ENCODE data around the gene PSD2. TPM values are rescaled to one million over a fixed set of nuclear protein-coding genes. Genes with fewer than 3 reads are reported as not detected.

Gene PSD2
- total RNA-seq, 1 donor from 2014 or later: not detected

DNA sequence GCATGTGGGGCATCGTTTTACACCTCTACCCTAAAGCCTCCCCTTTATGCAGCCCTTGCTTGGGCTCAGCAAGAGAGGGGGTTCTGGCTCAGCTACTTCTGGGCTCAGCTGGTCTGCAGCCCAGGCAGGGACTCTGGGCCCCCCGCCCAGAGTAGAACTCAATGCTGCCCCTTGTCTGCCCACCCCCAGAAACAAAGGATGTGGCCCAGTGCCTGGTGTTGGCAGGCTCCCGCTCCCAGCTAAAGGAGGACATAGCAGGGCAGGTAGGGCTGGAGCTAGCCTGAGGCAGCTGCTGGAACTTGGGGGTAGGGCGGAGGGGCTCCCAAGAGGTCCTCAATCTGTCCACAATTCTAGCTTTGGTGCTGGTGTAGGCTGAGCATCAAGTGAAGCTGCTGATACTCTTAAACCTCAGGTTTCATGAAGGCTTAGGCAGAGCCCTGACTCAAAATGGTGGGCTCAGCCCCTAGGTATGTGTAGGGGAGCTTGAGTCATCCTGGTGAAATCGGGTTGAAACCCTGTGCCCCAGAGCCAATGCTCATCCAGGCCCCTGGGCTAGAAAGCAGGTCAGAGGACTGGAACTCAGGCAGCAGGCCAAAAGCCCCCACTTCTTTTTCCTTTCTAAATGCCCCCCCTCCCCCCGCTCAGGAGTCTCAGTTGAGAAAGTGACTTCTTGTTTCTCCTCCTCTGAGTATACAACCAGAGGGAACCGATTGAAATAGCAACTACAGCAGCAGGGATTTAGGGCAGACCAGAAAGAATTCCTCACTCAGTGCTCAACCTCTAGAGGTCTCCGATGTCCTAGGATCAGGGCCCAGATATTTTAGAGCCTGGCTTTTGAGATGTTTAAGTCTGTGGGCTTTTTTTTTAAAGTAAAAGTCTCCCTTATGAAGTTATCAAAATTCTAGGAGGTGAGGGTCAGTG, 11.4 kb downstream of the PSD2 start:
- intact Hi-C loops (cut with DNase I): no loop called here
- ATAC-seq: no peak
- no peak for DNase-seq (ENCODE audit: missing footprints)

DNA sequence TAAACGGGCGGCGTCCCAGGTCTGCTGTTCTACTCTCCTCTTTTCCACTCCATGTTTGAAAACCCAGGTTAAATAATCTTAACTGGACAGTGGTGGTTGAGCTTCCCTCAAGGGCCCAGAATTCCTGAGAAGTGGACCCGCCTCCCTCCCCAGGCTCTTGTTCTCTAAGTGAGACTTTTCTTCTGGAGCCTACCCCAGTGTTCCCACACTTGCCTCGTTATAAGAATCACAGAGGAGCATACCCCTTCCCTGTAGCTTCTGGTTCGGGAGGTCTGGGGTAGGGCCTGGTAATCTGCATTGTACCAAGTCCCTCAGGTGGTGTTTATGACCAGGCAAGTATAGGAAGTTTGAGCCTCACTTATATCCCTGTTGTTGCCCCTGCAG, 12.0 kb downstream of the PSD2 start:
- ATAC-seq (no peak), DNase-seq (ENCODE audit: missing footprints) (no peak)
- intact Hi-C loops (cut with DNase I): no loop called here

DNA sequence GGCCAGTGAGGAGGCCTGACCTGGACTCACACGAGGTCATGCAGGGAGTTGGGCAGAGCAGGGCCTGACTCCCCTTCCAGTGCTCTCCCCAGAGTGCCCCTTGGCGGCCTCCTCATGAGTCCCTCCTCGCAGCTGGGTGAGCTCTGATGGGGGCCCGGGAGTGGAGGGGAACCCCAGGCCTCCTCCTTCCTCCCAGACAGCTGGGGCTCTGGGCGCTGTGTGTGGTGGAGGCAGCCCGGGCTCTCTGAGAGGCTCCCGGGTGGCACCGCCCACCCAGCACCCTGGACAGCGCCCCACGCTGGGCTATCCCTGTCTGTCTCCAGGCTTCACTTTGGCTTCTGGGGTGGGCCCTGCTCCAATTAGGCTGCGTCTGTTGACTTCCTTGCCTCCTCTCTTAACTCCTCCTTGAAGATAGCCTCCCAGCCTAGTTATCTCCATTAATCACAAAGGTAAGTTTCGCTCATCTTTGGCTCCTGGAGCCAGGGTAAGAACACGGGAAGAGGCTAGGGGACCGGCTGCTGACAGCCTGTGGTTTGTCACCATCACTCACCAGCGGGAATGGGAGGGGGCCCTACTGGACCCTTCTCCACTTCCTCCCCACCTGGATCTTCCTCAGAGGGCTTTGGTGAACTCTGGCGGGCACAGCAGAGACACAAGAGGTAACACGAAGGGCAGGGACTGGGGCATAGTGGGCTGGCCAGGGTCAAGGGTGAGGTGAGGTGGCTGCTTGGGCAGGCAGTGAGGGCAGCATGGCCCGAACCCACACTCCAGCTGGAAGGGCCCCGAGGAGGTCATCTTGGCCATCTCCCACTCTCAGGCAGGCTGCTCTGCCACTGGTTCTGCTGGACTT, 13.1 kb downstream of the PSD2 start:
- DNase-seq (ENCODE audit: missing footprints) (no peak), ATAC-seq (no peak)
- intact Hi-C loops (cut with DNase I): no loop called here

DNA sequence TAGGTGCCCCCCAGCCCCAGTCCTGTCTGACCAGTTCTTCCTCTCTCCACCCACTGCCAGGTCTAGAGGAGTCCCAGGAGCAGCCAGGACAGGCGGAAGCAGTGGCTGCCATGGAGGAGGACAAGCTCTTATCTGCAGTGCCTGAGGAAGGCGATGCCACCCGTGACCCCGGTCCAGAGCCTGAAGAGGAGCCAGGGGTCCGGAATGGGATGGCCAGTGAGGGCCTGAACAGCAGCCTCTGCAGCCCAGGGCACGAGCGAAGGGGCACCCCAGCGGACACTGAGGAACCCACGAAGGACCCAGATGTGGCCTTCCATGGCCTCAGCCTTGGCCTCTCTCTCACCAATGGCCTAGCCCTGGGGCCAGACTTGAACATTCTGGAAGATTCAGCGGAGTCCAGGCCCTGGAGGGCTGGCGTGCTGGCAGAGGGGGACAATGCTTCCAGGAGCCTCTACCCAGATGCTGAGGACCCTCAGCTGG, 13.8 kb downstream of the PSD2 start:
- DNase-seq (ENCODE audit: missing footprints): no peak
- no peak for ATAC-seq
- intact Hi-C loops (cut with DNase I): no loop called here

DNA sequence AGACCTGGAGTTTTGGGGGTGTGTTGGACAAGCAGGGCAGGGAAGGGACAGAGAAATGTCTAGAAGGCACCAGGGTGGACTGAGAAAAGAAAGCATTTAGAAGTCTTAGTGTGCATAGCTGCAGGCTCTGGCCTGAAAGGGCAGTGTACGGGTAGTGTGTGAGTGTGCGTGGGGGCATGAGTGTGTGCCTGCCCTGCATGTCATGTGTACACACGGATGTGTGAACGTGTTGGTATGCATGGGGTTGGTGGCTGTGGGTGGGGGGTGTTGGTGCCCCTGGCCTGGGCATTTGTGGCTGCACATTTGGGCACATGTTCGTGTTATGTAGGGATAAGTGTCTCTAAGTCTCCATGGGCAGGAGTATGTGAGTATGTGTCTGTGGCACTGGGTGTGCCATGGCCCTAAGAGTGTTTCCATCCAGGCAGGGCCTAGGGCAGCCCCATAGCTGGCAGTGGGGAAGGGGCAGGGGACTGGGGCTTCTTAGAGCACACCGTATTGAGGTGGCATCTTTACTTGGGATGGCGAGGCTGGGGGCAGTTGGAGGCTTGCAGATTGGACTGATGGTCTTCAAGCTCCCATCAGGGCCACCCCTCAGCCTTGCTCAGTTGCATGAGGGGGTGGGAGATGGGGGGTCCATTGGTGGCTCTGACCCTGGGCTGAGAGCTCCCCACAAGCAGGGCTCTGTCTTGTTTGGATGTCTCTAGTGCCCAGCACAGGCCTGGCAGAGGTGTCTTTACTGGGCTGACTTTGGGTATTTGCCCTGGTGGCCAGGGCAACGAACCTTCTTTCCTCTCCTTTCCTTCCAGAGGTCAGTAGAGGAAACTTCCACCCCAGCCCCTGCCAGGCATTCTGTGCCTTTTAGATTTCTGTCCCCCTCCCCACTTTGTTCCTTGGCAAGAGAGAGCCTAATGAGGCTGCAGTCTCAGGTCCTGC, 15.0 kb downstream of the PSD2 start:
- intact Hi-C loops (cut with DNase I): no loop called here
- no peak for ATAC-seq
- no peak for DNase-seq (ENCODE audit: missing footprints)

- no peak for ATAC-seq
Observed at GRCh38 chr5:139811274-139811607, 15.6 kb downstream of the PSD2 start.

DNA sequence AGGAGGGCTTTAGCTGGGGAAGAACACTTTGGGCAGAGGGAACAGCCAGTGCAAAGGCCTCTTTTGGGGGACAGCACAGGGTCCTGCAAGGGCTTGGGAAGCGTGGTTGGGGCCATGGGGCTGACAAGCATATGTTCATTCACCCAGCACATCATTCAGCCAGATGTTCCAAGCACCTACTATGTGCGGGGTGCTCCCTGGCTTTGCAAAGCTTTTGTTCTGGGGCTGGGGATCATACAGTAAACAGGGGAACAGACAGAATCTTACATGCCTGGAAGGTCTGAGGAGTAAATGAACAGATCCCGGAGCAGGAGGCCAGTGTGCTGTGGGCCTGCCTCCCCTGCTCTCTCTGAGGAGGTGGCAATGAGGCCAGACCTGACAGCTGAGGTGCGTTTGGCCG, 16.7 kb downstream of the PSD2 start:
- no peak for DNase-seq (ENCODE audit: missing footprints)
- intact Hi-C loops (cut with DNase I): no loop called here
- no peak for ATAC-seq

More at GRCh38 chr5:139811274-139811607, 15.6 kb downstream of the PSD2 start:
- intact Hi-C loops (cut with DNase I): no loop called here
- DNase-seq (ENCODE audit: missing footprints): no peak

GRCh38 chr5:139812836-139813805, 17.5 kb downstream of the PSD2 start:
- DNase-seq (ENCODE audit: missing footprints): no peak

DNA sequence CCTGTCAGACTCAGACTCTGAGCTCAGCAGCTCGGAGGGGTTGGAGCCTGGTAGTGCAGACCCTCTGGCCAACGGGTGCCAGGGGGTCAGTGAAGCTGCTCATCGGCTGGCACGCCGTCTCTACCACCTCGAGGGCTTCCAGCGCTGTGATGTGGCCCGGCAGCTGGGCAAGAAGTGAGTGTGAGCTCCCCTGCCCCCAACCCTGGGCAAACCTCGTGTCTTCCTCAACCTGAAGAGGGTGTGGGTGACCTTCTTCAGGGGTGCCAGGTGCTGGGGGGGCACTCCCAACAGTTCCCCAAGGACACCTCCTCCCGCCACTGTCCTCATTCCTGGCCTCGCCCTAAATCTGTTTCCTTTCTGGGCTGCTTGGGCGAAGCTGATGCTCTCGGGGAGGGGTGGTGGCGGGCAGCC, 18.6 kb downstream of the PSD2 start:
- no peak for DNase-seq (ENCODE audit: missing footprints)
- intact Hi-C loops (cut with DNase I): no loop called here

More at GRCh38 chr5:139812836-139813805, 17.5 kb downstream of the PSD2 start:
- no peak for ATAC-seq
- intact Hi-C loops (cut with DNase I): no loop called here

GRCh38 chr5:139814704-139815280, 19.2 kb downstream of the PSD2 start:
- intact Hi-C loops (cut with DNase I): no loop called here
- ATAC-seq (no peak), DNase-seq (ENCODE audit: missing footprints) (no peak)

More for the DNA sequence above, 18.6 kb downstream of the PSD2 start:
- no peak for ATAC-seq

GRCh38 chr5:139816566-139816965, 21.0 kb downstream of the PSD2 start:
- no peak for DNase-seq (ENCODE audit: missing footprints)
- no peak for ATAC-seq
- intact Hi-C loops (cut with DNase I): no loop called here

- DNase-seq (ENCODE audit: missing footprints) (no peak), ATAC-seq (no peak)
- intact Hi-C loops (cut with DNase I): no loop called here
Observed at GRCh38 chr5:139817362-139817761, 21.8 kb downstream of the PSD2 start.

DNA sequence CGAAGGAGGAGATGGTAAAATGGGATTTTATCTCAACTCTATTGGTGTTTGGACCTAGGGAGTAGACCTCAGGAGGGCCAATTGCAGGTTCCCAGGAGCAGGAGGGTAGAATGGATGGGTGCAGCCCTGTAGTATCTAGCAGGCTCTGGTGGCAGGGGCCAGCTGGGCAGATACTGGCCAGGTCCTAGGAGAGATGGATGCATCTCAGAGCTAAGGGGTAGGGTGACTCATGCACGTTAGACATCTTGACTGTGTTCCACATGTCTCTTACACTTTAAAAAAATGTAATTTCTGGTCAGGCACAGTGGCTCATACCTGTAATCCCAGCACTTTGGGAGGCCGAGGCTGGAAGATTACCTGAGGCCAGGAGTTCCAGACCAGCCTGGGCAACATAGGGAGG, 22.4 kb downstream of the PSD2 start:
- no peak for ATAC-seq
- DNase-seq (ENCODE audit: missing footprints): no peak
- intact Hi-C loops (cut with DNase I): no loop called here

- DNase-seq (ENCODE audit: missing footprints) (no peak), ATAC-seq (no peak)
- intact Hi-C loops (cut with DNase I): no loop called here
Observed at GRCh38 chr5:139820130-139820529, 24.5 kb downstream of the PSD2 start.

DNA sequence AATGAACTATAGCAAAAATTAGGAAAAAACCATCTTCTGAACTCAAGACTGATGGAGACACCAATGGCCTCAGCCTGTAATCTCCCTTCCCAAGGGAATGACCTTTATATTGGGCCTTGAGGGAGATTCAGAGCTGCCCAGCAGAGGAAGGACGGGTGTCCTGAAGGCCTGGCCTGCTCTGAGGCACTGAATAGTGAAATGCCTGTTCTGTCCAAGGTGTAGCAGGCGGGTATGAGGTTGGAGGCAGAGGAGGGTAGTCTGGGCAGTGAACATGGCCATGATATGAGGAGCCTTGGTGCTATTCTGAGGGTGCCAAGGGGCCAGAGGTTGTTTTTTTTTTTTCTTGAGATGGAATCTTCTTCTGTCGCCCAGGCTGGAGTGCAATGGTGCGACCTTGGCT, 25.0 kb downstream of the PSD2 start:
- intact Hi-C loops (cut with DNase I): no loop called here
- ATAC-seq: no peak
- no peak for DNase-seq (ENCODE audit: missing footprints)

GRCh38 chr5:139821806-139822552, 26.4 kb downstream of the PSD2 start:
- ATAC-seq (no peak), DNase-seq (ENCODE audit: missing footprints) (no peak)
- intact Hi-C loops (cut with DNase I): no loop called here
